ENCODE measurements around the gene CCM2.

DNA sequence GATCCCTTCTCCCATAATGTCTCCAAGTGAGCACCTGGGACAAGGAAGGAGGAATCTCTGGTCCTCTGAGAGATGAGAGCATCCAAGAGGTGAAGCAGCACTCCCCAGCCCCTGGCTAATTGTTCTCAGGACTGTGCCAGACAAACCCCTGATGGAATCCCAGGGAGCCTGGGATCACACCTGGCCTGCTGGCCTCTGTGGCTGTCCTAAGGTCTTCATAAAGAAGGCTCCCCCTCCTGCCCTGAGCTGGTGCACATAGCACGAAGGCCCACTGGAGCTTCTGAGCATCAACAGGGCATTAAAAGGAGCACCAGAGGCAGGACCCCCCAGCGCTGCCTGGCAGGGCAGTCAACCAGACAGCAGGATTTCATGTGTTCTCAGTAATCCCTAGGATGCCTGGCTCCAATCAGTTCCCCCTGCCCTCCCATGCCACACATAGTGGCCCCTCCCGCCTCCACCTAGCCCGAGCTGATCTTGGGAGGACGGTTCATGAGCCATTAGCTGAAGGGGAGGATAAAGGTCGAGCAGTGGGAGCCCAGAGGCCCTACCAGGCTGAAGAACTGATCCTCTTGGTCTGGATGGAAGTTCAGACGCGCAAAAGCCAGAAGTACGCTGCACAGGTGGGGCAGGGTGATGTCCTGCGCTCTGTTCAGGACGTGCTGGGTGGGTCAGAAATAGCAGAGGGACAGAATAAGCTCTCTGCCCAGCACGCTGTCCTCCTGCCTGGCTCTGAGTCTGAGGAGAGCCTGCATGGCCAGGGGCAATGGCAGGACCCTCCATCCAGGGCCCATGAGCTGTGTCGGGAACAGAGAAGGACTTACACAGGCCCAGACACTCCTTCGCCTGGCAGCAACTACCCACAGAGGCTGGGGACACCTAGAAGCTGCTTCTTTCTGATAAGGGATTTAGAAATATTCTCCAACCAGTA lies 103.0 kb downstream of the CCM2 start:
- TF ChIP-seq POLR2A (IDR thresholded peaks at IDR 0.05; ENCODE audit: control extremely low read depth in 1 of 2, low read depth in 2 of 2, low read length in 2 of 2) (no peak), EZH2 (IDR thresholded peaks at IDR 0.05; ENCODE audit: low read depth, low read length, severe bottlenecking) (no peak), FOSL1 (IDR thresholded peaks at IDR 0.05; ENCODE audit: insufficient read depth, low read depth, low read length) (no peak), NRF1 (IDR thresholded peaks at IDR 0.05; ENCODE audit: low read depth, low read length) (no peak), SP2 (IDR thresholded peaks at IDR 0.05; ENCODE audit: low read length) (no peak), GTF2F1 (IDR thresholded peaks at IDR 0.05; ENCODE audit: borderline replicate concordance, low read depth, low read length) (no peak), EGR1 (IDR thresholded peaks at IDR 0.05; ENCODE audit: borderline replicate concordance, low read depth, low read length) (no peak), SUZ12 (IDR thresholded peaks at IDR 0.05; ENCODE audit: low read length) (no peak), JUND (IDR thresholded peaks at IDR 0.05; ENCODE audit: low read length) (no peak)
- TF ChIP-seq, protein P1, sequence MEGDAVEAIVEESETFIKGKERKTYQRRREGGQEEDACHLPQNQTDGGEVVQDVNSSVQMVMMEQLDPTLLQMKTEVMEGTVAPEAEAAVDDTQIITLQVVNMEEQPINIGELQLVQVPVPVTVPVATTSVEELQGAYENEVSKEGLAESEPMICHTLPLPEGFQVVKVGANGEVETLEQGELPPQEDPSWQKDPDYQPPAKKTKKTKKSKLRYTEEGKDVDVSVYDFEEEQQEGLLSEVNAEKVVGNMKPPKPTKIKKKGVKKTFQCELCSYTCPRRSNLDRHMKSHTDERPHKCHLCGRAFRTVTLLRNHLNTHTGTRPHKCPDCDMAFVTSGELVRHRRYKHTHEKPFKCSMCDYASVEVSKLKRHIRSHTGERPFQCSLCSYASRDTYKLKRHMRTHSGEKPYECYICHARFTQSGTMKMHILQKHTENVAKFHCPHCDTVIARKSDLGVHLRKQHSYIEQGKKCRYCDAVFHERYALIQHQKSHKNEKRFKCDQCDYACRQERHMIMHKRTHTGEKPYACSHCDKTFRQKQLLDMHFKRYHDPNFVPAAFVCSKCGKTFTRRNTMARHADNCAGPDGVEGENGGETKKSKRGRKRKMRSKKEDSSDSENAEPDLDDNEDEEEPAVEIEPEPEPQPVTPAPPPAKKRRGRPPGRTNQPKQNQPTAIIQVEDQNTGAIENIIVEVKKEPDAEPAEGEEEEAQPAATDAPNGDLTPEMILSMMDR (IDR thresholded peaks at IDR 0.05; ENCODE audit: control extremely low read depth in 1 of 3, insufficient read depth in 1 of 3, low read depth in 1 of 3, low read length in 3 of 3) = no peak
- TF ChIP-seq, protein P2, sequence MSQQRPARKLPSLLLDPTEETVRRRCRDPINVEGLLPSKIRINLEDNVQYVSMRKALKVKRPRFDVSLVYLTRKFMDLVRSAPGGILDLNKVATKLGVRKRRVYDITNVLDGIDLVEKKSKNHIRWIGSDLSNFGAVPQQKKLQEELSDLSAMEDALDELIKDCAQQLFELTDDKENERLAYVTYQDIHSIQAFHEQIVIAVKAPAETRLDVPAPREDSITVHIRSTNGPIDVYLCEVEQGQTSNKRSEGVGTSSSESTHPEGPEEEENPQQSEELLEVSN (IDR thresholded peaks at IDR 0.05) = no peak
- TF ChIP-seq, protein P3, sequence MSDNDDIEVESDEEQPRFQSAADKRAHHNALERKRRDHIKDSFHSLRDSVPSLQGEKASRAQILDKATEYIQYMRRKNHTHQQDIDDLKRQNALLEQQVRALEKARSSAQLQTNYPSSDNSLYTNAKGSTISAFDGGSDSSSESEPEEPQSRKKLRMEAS (IDR thresholded peaks at IDR 0.05) = no peak
- TF ChIP-seq, protein P4, sequence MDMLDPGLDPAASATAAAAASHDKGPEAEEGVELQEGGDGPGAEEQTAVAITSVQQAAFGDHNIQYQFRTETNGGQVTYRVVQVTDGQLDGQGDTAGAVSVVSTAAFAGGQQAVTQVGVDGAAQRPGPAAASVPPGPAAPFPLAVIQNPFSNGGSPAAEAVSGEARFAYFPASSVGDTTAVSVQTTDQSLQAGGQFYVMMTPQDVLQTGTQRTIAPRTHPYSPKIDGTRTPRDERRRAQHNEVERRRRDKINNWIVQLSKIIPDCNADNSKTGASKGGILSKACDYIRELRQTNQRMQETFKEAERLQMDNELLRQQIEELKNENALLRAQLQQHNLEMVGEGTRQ (IDR thresholded peaks at IDR 0.05; ENCODE audit: low read length) = no peak

All from H1 (cell line).